Stomach (tissue), 9 donors: ENCODE data around the gene RAB40AL. TPM values are rescaled to one million over a fixed set of nuclear protein-coding genes. Genes with fewer than 3 reads are reported as not detected.
"Not testable (repeated sequence)": the region's sequence is repeated elsewhere in the genome, so short reads cannot be mapped to it uniquely, and the experiment has no call there.

Experiments used
- DNase-seq, 2 donors: peaks; one replicate each; pipeline versions ENCODE4 v3.0.0 to v3.0.0-alpha.2; 2013 to 2019
- H3K27ac ChIP-seq, 5 donors: fragments of 200-600 bp in 4 of 5; sonication (generic) in 4 of 5; one replicate each; pipeline ENCODE4 v1.5.1; 2013 to 2019; ENCODE audit warnings: mild to moderate bottlenecking in 1 of 5, moderate library complexity in 1 of 5
- H3K27me3 ChIP-seq, 3 donors: fragments of 200-600 bp; sonication (generic); one replicate each; pipeline ENCODE4 v1.5.1; 2017 to 2019; ENCODE audit warnings: mixed run types in 1 of 3
- H3K36me3 ChIP-seq, 4 donors: fragments of 200-600 bp; sonication (generic); 1 replicate in 3 of 4; 2 replicates in 1 of 4; pipeline ENCODE4 v1.5.1; 2016 to 2019
- H3K4me1 ChIP-seq, 4 donors: fragments of 200-600 bp; sonication (generic); one replicate each; pipeline ENCODE4 v1.5.1; 2016 to 2019
- H3K4me3 ChIP-seq, 4 donors: fragments of 200-600 bp; sonication (generic) in 3 of 4; one replicate each; pipeline ENCODE4 v1.5.1; 2016 to 2019; ENCODE audit warnings: mild to moderate bottlenecking in 1 of 4
- H3K9me3 ChIP-seq, 4 donors: fragments of 200-600 bp; sonication (generic); one replicate each; pipeline ENCODE4 v1.5.1; 2016 to 2019
- CTCF ChIP-seq, 7 experiments: fragments of 450-650 bp in 4 of 7; fragments of 200-600 bp in 3 of 7; sonication (generic) in 3 of 7; IDR thresholded peaks; one replicate each; pipeline ENCODE4 v1.5.1; 2016 to 2019; ENCODE audit warnings: antibody characterized with exemption in 7 of 7, control low read depth in 2 of 7, mild to moderate bottlenecking in 1 of 7
- EP300 ChIP-seq: sonication (generic); formaldehyde crosslinking; IDR thresholded peaks from one replicate; pipeline ENCODE4 v1.6.1; 2017; ENCODE audit warnings: antibody characterized with exemption
- POLR2A ChIP-seq, 4 donors: fragments of 450-650 bp; IDR thresholded peaks; one replicate each; pipeline ENCODE4 v1.6.1; 2016; ENCODE audit warnings: antibody characterized with exemption in 4 of 4, control low read depth in 2 of 4, mild to moderate bottlenecking in 1 of 4, moderate library complexity in 1 of 4
- POLR2AphosphoS5 ChIP-seq, 3 donors: sonication (generic); formaldehyde crosslinking; IDR thresholded peaks; one replicate each; pipeline ENCODE4 v1.6.1; 2016; ENCODE audit warnings: antibody characterized with exemption in 3 of 3
- WGBS, 5 donors: extraction: QIAGEN DNeasy Blood & Tissue Kit in 3 of 5; methylation state at CpG; one replicate each; pipeline versions ENCODE4 v1.1.5 to v1.1.7; 2013 to 2018; 5-methylcytosine and 5-hydroxymethylcytosine counted together
- intact Hi-C: fragments of 100-400 bp; cut with DNase I; formaldehyde crosslinking; loops from one replicate; pipeline ENCODE4 v1.15.1; 2023; ENCODE audit warnings: low total_unique reads
- polyA plus RNA-seq, 3 donors: library from polyadenylated mRNA; stranded (reverse); fragments of 200-250 nt; gene quantifications; one replicate each; pipeline ENCODE4 v1.2.3, GENCODE V29; 2013
- total RNA-seq, 5 donors: library from RNA; depleted of rRNA; stranded (reverse); fragments of >200 nt; gene quantifications; one replicate each; pipeline versions ENCODE4 v1.1.0 to v1.2.3, GENCODE V29; 2014 to 2016
- donor health status: healthy with polysubstance abuse.
- donor health status: Bipolar disorder and iron deficiency.
- donor health status: healthy.

RAB40AL gene
- total and polyA plus RNA-seq, 8 donors = 0.10 to 3.0 (median 0.55) TPM; not detected in 5

GRCh38 chrX:102964940-102965339, 27.9 kb downstream of the RAB40AL start:
- intact Hi-C loops = no loop called here
- peaks cover 0 to 20% (median 14%) of the 10 kb centered on the region in 4 donors for H3K9me3 ChIP-seq
- H3K27ac ChIP-seq = no peak overlapping the region

GRCh38 chrX:102966701-102967100, 29.6 kb downstream of the RAB40AL start:
- H3K4me1 ChIP-seq = no peaks in the 10 kb centered on the region

More at GRCh38 chrX:102964940-102965339, 27.9 kb downstream of the RAB40AL start:
- Histone ChIP-seq H3K36me3 (no peaks in the 10 kb centered on the region), H3K27me3 (no peaks in the 10 kb centered on the region), H3K4me3 (no peak overlapping the region), H3K4me1 (no peaks in the 10 kb centered on the region)
- no peak for TF ChIP-seq POLR2A (IDR thresholded peaks at IDR 0.05)
- no peak for TF ChIP-seq POLR2AphosphoS5 (IDR thresholded peaks at IDR 0.05)
- TF ChIP-seq CTCF (IDR thresholded peaks at IDR 0.05) = no peak
- no peak for TF ChIP-seq EP300
- WGBS, 5 donors = 0 to 44% (median 10%) methylated on average over 1 of the region's 1 CpG
- DNase-seq = no peak

GRCh38 chrX:102968216-102968615, 31.1 kb downstream of the RAB40AL start:
- WGBS, 5 donors = 69 to 100% (median 90%) methylated on average over 2 of the region's 2 CpGs
- no peaks in the 10 kb centered on the region for H3K4me1 ChIP-seq
- H3K27ac ChIP-seq = no peak overlapping the region
- intact Hi-C loops = no loop called here
- DNase-seq = no peak
- H3K36me3 ChIP-seq = no peaks in the 10 kb centered on the region
- H3K4me3 ChIP-seq = no peak overlapping the region
- H3K27me3 ChIP-seq = no peaks in the 10 kb centered on the region
- no peak for TF ChIP-seq POLR2A (IDR thresholded peaks at IDR 0.05)
- no peak for TF ChIP-seq EP300
- no peak for TF ChIP-seq CTCF (IDR thresholded peaks at IDR 0.05)
- no peak for TF ChIP-seq POLR2AphosphoS5 (IDR thresholded peaks at IDR 0.05)
- H3K9me3 ChIP-seq = peaks cover 0 to 50% (median 38%) of the 10 kb centered on the region in 4 donors

More at GRCh38 chrX:102966701-102967100, 29.6 kb downstream of the RAB40AL start:
- TF ChIP-seq EP300 (no peak), POLR2A (IDR thresholded peaks at IDR 0.05) (no peak), POLR2AphosphoS5 (IDR thresholded peaks at IDR 0.05) (no peak), CTCF (IDR thresholded peaks at IDR 0.05) (no peak)
- peaks cover 0 to 37% (median 26%) of the 10 kb centered on the region in 4 donors for H3K9me3 ChIP-seq
- 74 to 95% (median 85%) methylated on average over 3 of the region's 3 CpGs for WGBS, 5 donors
- DNase-seq = no peak
- H3K36me3 ChIP-seq = no peaks in the 10 kb centered on the region
- no peaks in the 10 kb centered on the region for H3K27me3 ChIP-seq
- intact Hi-C loops = no loop called here
- no peak overlapping the region for H3K4me3 ChIP-seq
- H3K27ac ChIP-seq = no peak overlapping the region

- H3K9me3 ChIP-seq = peaks cover 0 to 58% (median 41%) of the 10 kb centered on the region in 4 donors
- H3K27me3 ChIP-seq, H3K27ac ChIP-seq, H3K4me3 ChIP-seq, intact Hi-C loops, H3K36me3 ChIP-seq, DNase-seq, H3K4me1 ChIP-seq: not testable (repeated sequence)
Measured at GRCh38 chrX:102971536-102971935, 34.5 kb downstream of the RAB40AL start.

DNA sequence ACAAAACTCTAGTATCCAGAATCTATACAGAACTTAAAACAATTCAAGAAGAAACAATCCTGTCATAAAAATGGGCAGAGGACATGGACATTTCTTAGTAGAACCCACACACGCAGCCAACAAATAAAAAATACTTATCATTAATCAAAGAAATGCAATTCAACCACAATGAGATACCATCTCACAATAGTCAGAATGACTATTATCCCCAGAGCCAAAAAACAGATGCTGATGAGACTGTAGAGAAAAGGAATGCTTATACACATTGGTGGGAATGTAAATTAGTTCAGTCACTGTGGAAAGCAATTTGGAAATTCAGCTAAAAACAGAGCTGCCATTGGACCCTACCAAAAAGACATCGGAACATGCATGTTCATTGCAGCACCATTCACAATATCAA, 37.9 kb downstream of the RAB40AL start:
- Histone ChIP-seq H3K4me1 (no peaks in the 10 kb centered on the region), H3K27me3 (no peaks in the 10 kb centered on the region), H3K9me3 (peaks cover 0 to 38% (median 26%) of the 10 kb centered on the region in 4 donors), H3K36me3 (no peaks in the 10 kb centered on the region), H3K4me3 (no peak overlapping the region), H3K27ac (no peak overlapping the region)
- no peak for TF ChIP-seq EP300
- no peak for DNase-seq
- 72 to 86% (median 82%) methylated on average over 2 of the region's 2 CpGs for WGBS, 5 donors
- intact Hi-C loops = no loop called here
